DND-41 (cell line): Measurements from ENCODE around the gene GLT8D2.

Experiments
- CTCF ChIP-seq: IDR thresholded peaks from 2 replicates; pipeline ENCODE4 v1.5.1; 2012; ENCODE audit warnings: borderline replicate concordance, low read length, moderate library complexity, mild to moderate bottlenecking; ENCODE audit not compliant: poor library complexity, severe bottlenecking; ENCODE audit errors: extremely low read depth
- EZH2 ChIP-seq: IDR thresholded peaks from 3 replicates; pipeline ENCODE4 v1.6.1; 2012; ENCODE audit warnings: borderline replicate concordance, low read depth, mild to moderate bottlenecking, moderate library complexity, low read length, inconsistent platforms; ENCODE audit not compliant: severe bottlenecking

DNA sequence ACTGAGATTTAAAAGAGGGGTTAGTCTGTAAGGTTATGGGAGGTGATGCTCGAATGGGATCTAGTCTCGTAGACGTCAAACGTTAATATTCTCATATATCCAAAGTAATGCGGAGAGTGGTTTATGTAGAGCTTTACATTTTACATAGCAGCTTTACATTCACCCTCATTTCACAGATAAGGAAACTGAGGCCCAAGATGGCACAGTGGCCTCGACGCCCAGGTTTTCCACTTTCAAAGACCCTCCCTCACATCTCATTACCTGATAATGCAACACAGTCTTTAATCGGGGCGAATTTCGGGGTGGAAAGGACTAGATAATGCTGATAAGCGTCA is 84.8 kb downstream of the GLT8D2 start:
- no peak for TF ChIP-seq CTCF
- no peak for TF ChIP-seq EZH2
